Keratinocyte (primary cell): ENCODE results near the gene ZFAND6.

Source experiments
- EZH2 ChIP-seq: IDR thresholded peaks from one replicate; pipeline ENCODE4 v1.6.1; 2012; ENCODE audit warnings: inconsistent platforms, mild to moderate bottlenecking, low read length, moderate library complexity
- TF ChIP-seq, protein P1 (sequence below), 3 experiments: IDR thresholded peaks in 1 of 3; conservative IDR thresholded peaks in 1 of 3; optimal IDR thresholded peaks in 1 of 3; 2 replicates in 2 of 3; 3 replicates in 1 of 3; pipeline versions ENCODE3 to v1.5.1; 2011; ENCODE audit warnings: low read length in 3 of 3, mild to moderate bottlenecking in 3 of 3, moderate library complexity in 2 of 3, control low read depth in 1 of 3, inconsistent platforms in 1 of 3; ENCODE audit not compliant: insufficient read depth in 2 of 3; ENCODE audit errors: extremely low read depth in 1 of 3

DNA sequence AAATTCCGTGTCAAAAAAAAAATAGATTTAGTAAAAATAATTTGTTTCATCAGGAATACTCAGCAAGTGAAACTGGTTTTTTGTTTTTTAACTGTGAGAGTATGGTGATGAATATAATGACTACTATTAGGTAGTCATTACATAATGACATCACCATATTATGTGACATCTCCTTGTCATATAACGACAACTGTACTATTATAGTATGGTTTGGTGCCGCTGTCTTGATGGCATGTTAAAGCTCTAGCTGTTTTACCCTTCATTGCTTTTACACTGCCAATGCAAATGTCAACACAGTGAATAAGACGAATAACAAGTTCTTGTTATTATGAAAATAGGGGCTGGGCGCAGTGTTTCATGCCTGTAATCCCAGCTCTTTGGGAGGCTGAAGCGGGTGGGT lies 47.7 kb downstream of the ZFAND6 start:
- TF ChIP-seq, protein P1, sequence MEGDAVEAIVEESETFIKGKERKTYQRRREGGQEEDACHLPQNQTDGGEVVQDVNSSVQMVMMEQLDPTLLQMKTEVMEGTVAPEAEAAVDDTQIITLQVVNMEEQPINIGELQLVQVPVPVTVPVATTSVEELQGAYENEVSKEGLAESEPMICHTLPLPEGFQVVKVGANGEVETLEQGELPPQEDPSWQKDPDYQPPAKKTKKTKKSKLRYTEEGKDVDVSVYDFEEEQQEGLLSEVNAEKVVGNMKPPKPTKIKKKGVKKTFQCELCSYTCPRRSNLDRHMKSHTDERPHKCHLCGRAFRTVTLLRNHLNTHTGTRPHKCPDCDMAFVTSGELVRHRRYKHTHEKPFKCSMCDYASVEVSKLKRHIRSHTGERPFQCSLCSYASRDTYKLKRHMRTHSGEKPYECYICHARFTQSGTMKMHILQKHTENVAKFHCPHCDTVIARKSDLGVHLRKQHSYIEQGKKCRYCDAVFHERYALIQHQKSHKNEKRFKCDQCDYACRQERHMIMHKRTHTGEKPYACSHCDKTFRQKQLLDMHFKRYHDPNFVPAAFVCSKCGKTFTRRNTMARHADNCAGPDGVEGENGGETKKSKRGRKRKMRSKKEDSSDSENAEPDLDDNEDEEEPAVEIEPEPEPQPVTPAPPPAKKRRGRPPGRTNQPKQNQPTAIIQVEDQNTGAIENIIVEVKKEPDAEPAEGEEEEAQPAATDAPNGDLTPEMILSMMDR (optimal IDR thresholded peaks at IDR 0.05 in 1 of 3, IDR thresholded peaks at IDR 0.05 in 1 of 3, conservative IDR thresholded peaks at IDR 0.05 in 1 of 3; ENCODE audit: extremely low read depth in 1 of 3, insufficient read depth in 2 of 3, low read length in 3 of 3) = no peak
- no peak for TF ChIP-seq EZH2
